Endothelial cell of umbilical vein (primary cell): ENCODE measurements around the gene WDR49. TPM values are rescaled to one million over a fixed set of nuclear protein-coding genes. Genes with fewer than 3 reads are reported as not detected.

Source experiments
- polyA plus RNA-seq, 4 experiments: library from polyadenylated mRNA; depleted of rRNA in 3 of 4; stranded (reverse) in 3 of 4; unstranded in 1 of 4; fragments of >200 nt; gene quantifications; 2 replicates each; pipeline versions ENCODE4 v1.2.1 to v1.2.3, GENCODE V29; 2011 to 2012; ENCODE audit warnings: missing spikeins in 1 of 4
- small RNA-seq: library from RNA; depleted of rRNA; stranded (forward); fragments of <200 nt; gene quantifications from one replicate; pipeline ENCODE3, GENCODE V24; 2012; ENCODE audit warnings: low replicate concordance, low read depth; ENCODE audit not compliant: insufficient read depth, insufficient read length
- total RNA-seq: library from RNA; stranded (reverse); gene quantifications from 2 replicates; pipeline ENCODE4 v1.2.3, GENCODE V29; 2021

WDR49 gene
- total and polyA plus RNA-seq, 2 donors (not counting 3 experiments of a cell fraction or from before 2014, with no cell fraction given) = not detected

Small RNAs within 50 kb of the gene (small RNA-seq; reads per million reads assigned to genes)
- not detected for gene HMGN1P8

Other genes with a start within 250 kb of the WDR49 start
- not detected in 2 replicates for gene SERPINI2, start 179.9 kb downstream of the WDR49 start, total RNA-seq
- not detected in 2 replicates for gene SERPINI2, start 179.9 kb downstream of the WDR49 start, polyA plus RNA-seq
- 47.8 and 50.1 TPM in 2 replicates for gene PDCD10, start 81.0 kb upstream of the WDR49 start, total RNA-seq
- 17.0 and 21.3 TPM in 2 replicates for gene PDCD10, start 81.0 kb upstream of the WDR49 start, polyA plus RNA-seq
- 0.22 and 0.28 TPM in 2 replicates for gene SERPINI1, start 81.8 kb upstream of the WDR49 start, total RNA-seq
- 0.28 and 0.29 TPM in 2 replicates for gene SERPINI1, start 81.8 kb upstream of the WDR49 start, polyA plus RNA-seq